Activated T-cell treated with anti-CD3 and anti-CD28 coated beads, Interleukin-2, amount 50 U/mL, for 24 hours (primary cell): ENCODE data around the gene ONECUT1.
A peak's percentile ranks its signal among the peaks of the same experiment; 100 is the strongest.

Source experiments
- DNase-seq: peaks from one replicate; pipeline ENCODE4 v3.0.0-alpha.2; 2020
- H3K27ac Mint-ChIP-seq: 2 replicates; pipeline ENCODE4 v1.8.0; 2020; ENCODE audit warnings: mild to moderate bottlenecking, mixed read lengths
- H3K27me3 Mint-ChIP-seq: 2 replicates; pipeline ENCODE4 v1.8.0; 2020; ENCODE audit warnings: mixed read lengths
- H3K36me3 Mint-ChIP-seq: 2 replicates; pipeline ENCODE4 v1.8.0; 2020; ENCODE audit warnings: low read depth, mixed read lengths
- H3K4me1 Mint-ChIP-seq: 2 replicates; pipeline ENCODE4 v1.8.0; 2020; ENCODE audit warnings: low read depth, mixed read lengths
- H3K4me3 Mint-ChIP-seq: 2 replicates; pipeline ENCODE4 v1.8.0; 2020; ENCODE audit warnings: mild to moderate bottlenecking, moderate library complexity, mixed read lengths
- H3K9me3 Mint-ChIP-seq: 2 replicates; pipeline ENCODE4 v1.8.0; 2020; ENCODE audit warnings: mixed read lengths

Gene ONECUT1

DNA sequence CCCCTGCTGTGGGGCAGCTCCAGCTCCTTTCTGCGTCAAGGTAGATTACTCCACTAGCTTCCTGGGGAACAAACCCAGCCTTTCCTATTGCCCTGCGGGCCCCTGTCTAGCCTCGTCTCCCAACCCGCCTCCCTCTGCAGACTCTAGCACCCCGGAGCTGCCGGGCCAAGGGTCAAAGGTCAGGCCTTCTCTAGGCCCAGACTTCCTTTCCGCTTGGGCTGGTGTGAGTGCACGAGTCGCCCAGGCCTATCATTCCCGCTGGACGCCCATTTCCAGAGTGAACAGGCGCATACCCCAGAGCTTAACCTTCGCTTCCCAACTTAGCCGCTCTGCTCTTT lies 11.6 kb upstream of the ONECUT1 start:
- H3K27ac Mint-ChIP-seq: no peak overlapping the region
- H3K4me3 Mint-ChIP-seq: no peak overlapping the region
- peaks cover 37% of the 10 kb centered on the region for H3K4me1 Mint-ChIP-seq
- peaks cover 86% of the 10 kb centered on the region for H3K27me3 Mint-ChIP-seq
- H3K9me3 Mint-ChIP-seq: no peaks in the 10 kb centered on the region
- DNase-seq: no peak
- H3K36me3 Mint-ChIP-seq: no peaks in the 10 kb centered on the region

DNA sequence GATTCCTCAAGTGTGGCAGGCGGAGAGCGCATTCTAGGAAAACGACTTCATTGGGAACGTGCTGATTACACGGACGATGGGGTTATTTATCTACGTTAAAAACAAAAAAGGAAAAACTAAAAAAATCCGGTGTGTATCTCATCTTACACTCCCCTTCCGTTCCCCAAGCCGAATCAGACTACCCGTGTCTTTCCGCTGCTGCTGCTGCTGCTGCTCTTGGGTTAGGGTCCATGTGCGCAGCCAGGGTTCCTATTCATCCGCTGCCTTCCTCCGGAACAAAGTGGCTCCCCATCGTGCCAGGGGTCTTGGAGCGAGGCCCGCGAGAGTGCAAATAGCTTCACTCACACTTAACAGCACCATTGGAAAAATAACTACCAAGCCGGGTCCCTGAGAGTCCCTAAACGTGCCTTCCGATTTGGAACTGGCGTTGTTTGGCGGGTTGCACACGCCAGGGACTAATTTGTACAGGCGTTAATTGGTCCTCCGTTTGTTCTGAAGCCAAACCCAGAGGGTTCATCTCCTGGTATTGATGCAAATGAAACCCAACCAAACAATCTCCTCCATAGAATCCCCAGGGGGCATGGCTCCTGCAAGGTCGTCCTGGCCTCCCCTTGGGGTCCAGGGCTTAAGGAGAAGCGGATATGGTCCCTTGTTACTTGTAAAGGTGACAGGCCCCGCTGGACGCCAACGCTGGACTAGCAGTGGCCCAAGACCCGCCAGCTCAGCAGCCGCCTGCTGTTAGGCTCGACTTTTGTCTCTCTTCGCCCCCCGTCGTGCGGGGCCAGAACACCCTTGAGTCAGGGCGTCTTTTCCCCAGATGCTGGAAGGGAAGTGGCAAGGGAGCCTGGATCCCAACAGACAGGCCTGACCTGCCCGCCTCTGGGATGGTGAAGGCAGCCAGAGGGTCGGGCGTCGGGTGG lies 11.0 kb upstream of the ONECUT1 start:
- peaks cover 37% of the 10 kb centered on the region for H3K4me1 Mint-ChIP-seq
- no peaks in the 10 kb centered on the region for H3K36me3 Mint-ChIP-seq
- peaks cover 86% of the 10 kb centered on the region for H3K27me3 Mint-ChIP-seq
- no peak overlapping the region for H3K4me3 Mint-ChIP-seq
- peak overlapping the region; percentile 44 for H3K27ac Mint-ChIP-seq
- H3K9me3 Mint-ChIP-seq: no peaks in the 10 kb centered on the region
- no peak for DNase-seq

DNA sequence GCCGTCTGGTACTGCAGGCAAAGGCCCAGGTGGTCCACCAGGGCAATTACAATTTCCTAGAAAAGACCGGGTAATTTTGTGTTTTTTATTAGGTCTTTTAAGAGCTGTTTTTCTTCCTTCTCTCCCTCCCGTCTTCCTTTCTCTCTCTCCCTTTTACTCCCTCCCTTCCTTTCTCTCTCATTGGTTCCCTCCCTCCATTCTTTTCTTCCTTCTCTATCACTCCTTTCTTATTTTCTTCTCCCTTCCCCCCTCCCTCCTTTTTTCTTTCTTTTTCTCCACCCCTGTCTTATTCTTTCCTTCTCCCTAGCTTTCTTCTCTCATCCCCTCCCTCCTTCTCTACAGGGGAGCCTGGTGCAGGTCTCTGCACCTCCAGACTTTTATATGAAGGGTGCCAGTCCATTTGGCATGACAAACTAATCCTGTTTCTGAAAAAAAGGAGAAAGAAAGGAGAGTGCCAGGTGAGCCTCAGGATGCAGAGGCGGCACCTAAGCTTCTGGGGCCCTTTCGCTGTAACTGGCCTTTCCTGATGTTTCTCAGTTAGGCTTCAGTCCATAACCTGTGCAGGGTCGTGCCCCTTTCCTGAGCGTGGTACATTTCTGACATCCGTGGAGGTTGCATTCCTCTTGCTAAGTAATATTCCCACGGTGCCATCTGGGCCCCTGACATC lies 9.1 kb upstream of the ONECUT1 start:
- Mint-ChIP-seq H3K36me3 (no peaks in the 10 kb centered on the region), H3K27me3 (peaks cover 96% of the 10 kb centered on the region), H3K27ac (no peak overlapping the region), H3K4me3 (no peak overlapping the region), H3K4me1 (peaks cover 37% of the 10 kb centered on the region), H3K9me3 (no peaks in the 10 kb centered on the region)
- DNase-seq: no peak

DNA sequence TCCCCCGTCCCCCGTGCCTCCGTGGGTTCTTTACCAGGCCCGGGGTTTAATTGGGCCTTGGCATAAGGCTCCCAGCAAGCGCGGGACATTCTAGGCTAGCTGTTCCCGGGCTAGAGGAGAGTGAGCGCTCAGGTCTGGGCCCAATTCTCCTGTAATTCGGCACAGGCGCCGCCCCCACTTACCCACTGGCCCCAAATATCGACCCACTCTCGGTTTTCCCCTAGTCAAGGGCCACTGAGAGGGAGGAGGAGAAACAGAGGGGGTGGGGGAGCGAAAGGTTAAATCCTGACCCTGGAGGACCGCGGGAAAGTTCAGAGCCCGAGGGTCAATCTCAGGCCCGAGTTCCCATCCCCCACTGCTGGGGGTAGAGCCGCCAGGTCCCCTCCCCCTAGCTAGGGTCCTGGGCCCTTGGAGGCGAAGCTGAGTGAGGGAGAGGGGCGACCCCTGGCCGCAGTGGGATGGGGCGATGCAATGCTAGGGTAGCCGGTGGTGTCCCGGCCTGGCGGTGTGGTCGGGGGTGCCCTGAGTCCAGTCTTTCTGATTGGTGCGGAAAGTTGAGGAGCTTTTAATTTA lies 8.5 kb upstream of the ONECUT1 start:
- no peak overlapping the region for H3K4me3 Mint-ChIP-seq
- peaks cover 33% of the 10 kb centered on the region for H3K4me1 Mint-ChIP-seq

DNA sequence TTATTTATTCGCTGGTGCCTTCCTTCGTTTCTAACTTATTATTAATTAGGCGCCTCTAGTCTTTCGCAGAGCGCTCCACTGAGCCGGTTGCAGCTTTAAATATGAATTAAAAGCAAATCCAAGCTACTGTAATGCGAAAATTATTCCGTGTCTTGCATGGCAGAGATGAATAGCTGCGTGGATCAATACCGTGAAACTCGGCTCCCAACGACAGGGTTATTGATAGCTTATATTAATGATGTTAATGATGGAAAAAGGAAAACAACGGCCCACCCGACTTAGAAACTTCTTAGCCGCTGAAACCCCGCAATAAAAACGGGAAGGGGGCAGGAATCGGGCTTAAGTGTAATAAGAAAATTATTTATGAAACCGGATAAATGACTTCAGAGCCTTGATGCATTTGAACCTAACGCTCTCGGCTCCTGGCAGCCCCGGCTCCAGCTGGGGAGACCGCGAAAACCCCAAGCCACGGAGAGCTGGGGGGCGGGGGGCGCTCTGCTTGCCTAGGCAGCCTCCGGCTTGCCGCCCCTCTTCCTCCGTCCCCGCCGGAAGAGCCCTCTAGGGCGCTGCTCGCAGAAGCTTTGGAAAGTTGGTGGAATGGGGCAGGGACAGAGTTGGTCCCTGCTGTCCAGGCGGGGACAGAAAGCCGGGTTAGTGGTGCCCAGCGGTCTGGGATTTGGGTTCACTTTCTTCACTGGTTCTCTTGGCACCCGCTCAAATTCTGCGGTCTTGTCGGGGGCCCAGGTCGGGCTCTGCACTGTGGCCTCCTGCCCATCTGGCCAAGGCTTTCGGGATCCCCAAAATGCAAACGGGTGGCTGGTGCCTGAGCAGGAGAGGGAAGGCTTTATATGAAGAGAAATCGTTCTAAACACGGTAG lies 7.7 kb upstream of the ONECUT1 start:
- Mint-ChIP-seq H3K4me3 (no peak overlapping the region), H3K36me3 (no peaks in the 10 kb centered on the region), H3K27ac (no peak overlapping the region), H3K27me3 (peaks cover 98% of the 10 kb centered on the region), H3K4me1 (peaks cover 27% of the 10 kb centered on the region), H3K9me3 (no peaks in the 10 kb centered on the region)
- DNase-seq: no peak

More for the DNA sequence above, 8.5 kb upstream of the ONECUT1 start:
- no peak for DNase-seq
- peaks cover 98% of the 10 kb centered on the region for H3K27me3 Mint-ChIP-seq
- no peak overlapping the region for H3K27ac Mint-ChIP-seq
- no peaks in the 10 kb centered on the region for H3K9me3 Mint-ChIP-seq
- H3K36me3 Mint-ChIP-seq: no peaks in the 10 kb centered on the region

DNA sequence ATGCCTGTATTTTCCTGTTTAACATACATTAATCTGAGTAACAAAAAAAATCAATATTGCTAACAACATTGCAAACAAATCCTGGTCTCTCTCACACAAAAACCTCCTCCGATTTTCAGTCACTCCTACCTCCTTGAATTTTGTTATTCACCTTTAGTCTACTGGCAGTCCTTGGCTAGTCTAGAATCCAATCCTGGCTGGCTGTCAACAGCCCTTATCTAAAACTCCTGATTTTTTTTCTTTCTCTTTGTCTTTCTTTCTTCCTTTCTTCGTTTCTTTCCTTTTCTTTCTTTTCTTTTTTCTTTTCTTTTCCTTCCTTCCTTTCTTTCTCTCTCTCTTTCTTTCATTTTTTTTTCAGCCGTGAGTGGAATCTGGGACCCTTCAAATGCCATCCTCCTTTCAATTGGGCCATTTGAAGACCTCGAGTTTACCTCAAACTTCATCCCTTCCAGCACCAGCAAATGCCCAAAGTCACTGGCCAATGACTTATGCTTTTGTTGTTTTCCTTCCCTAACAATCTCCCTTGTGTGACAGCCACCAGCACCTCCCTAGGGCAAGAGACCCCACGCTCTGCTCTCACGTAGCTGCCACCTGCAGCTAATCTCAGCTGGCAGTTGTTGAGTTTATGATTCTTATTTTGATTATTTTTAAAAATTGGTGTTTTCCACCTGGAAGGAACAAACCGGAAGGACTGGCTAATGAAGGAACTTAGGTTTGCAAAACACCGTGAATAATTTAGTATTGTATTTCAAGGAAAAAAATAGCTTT lies 6.8 kb upstream of the ONECUT1 start:
- H3K36me3 Mint-ChIP-seq: no peaks in the 10 kb centered on the region
- no peak overlapping the region for H3K4me3 Mint-ChIP-seq
- no peak for DNase-seq
- peaks cover 97% of the 10 kb centered on the region for H3K27me3 Mint-ChIP-seq
- H3K27ac Mint-ChIP-seq: no peak overlapping the region
- H3K9me3 Mint-ChIP-seq: no peaks in the 10 kb centered on the region
- H3K4me1 Mint-ChIP-seq: peaks cover 27% of the 10 kb centered on the region

DNA sequence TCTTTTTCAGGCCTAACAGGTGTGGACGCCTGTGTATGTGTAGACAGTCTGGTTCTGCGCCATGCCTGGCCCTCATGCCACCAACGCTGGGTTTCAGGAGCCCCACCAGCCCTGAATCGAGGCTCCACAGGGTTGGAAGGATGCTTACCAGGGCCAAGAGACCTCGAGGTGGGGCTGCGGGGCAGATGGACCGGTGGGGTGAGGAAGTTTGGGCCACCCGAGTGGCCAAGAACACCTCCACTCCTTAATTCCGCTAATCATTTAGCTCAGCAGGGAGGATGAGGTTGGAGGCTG lies 6.0 kb upstream of the ONECUT1 start:
- H3K4me3 Mint-ChIP-seq: no peak overlapping the region
- peaks cover 97% of the 10 kb centered on the region for H3K27me3 Mint-ChIP-seq
- H3K27ac Mint-ChIP-seq: no peak overlapping the region

DNA sequence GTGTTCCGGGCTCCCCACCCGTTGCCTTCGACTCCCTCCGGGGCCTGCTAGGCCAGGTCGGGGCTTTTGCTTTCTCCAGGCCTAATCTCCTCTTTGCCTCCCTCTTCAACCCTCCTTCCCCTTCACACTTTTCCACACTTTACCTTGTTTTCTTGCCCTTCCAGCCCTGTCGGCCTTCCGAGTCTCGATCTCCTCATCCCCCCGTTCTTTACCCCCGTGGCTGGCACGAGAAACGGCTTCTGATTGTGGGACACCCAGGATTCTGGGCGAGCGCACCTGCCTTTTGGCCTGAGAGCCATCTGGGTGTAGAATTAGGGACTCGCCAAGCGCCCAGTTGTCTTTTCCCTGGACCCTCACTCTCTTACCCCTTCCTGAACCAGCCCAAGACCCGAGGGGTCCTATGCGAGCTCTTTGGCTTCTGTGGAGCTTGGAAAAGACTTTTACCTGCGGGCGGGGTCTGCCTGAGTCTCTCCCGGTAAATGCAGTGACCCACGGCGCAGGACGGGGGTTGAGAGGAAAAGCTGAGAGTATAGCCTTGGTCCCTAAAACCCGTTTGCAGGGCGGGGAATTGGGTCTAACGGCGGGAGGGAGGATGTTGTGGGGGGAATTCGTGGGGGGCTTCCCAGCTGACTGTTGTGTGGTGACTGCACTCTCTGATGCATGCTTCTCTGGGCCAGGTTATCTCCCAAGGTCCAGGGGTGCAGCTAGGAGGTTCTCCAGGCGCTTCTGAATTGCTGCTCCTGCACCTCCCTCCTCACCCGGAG lies 5.5 kb upstream of the ONECUT1 start:
- peaks cover 29% of the 10 kb centered on the region for H3K4me1 Mint-ChIP-seq
- no peak overlapping the region for H3K4me3 Mint-ChIP-seq
- no peaks in the 10 kb centered on the region for H3K9me3 Mint-ChIP-seq
- DNase-seq: no peak
- H3K36me3 Mint-ChIP-seq: no peaks in the 10 kb centered on the region
- peaks cover 96% of the 10 kb centered on the region for H3K27me3 Mint-ChIP-seq
- no peak overlapping the region for H3K27ac Mint-ChIP-seq

More for the DNA sequence above, 6.0 kb upstream of the ONECUT1 start:
- Mint-ChIP-seq H3K36me3 (no peaks in the 10 kb centered on the region), H3K4me1 (peaks cover 28% of the 10 kb centered on the region), H3K9me3 (no peaks in the 10 kb centered on the region)
- DNase-seq: no peak

DNA sequence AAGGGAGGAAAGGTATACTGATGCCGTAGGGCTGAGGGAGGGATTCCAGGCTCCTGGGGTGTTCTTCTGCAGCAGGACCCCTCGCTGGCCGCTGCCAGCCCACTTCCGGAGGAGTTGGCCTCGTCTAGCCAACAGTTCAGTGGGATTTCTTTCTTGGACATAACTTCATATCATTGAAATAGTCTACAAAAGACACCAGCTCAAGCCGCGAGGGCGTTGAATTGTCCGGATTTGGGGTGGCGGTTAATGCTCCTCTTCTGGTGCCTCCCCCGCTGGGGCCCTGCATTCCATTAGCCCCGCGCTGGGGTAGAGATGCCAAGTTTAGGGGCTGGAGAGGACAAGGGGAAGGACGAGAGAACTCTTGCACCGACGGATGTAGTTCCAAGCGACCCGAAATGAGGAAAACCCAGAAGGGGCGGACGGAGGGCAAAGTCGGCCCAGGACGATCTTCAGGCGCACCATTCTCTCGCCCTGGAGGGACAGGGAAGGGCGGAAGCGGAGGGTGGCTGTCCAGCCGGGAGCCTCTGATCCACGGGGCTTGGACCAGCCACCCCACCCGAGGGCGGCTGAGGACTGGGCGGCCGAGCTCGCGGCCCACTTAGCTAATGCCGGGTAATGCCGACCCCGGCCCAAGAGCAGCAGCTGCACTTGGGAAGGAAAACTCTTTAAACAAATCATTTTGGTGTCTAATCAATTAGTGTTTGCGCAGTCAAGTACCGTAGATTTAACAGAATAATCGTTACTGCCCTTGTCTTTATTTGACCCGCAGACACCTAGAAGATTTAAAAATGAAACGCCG lies 4.7 kb upstream of the ONECUT1 start:
- DNase-seq: no peak
- Mint-ChIP-seq H3K36me3 (no peaks in the 10 kb centered on the region), H3K27ac (no peak overlapping the region), H3K4me1 (peaks cover 24% of the 10 kb centered on the region), H3K27me3 (peaks cover 95% of the 10 kb centered on the region), H3K4me3 (no peak overlapping the region), H3K9me3 (no peaks in the 10 kb centered on the region)

DNA sequence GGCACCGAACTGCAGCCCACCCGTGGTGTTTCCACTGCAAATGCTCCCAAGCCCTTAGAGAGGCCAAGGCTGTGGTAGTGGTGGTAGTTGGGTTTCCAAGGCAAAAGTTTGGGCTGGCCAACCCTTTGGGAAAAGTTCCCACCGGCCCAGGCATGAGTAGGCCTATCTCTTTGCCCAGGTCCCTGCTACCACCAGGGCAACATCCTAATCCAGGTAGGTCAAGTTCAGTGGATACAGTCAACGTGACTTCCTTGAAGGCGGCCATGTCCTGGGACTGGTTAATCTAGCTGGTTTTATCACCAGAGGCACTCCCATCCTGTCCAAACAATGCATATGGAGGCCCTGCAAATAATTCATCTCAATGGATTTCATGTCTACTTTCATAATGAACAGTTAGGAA lies 1.6 kb upstream of the ONECUT1 start:
- no peaks in the 10 kb centered on the region for H3K9me3 Mint-ChIP-seq
- H3K4me1 Mint-ChIP-seq: peaks cover 36% of the 10 kb centered on the region
- peaks cover 95% of the 10 kb centered on the region for H3K27me3 Mint-ChIP-seq
- H3K27ac Mint-ChIP-seq: no peak overlapping the region
- H3K36me3 Mint-ChIP-seq: no peaks in the 10 kb centered on the region
- DNase-seq: no peak
- no peak overlapping the region for H3K4me3 Mint-ChIP-seq

DNA sequence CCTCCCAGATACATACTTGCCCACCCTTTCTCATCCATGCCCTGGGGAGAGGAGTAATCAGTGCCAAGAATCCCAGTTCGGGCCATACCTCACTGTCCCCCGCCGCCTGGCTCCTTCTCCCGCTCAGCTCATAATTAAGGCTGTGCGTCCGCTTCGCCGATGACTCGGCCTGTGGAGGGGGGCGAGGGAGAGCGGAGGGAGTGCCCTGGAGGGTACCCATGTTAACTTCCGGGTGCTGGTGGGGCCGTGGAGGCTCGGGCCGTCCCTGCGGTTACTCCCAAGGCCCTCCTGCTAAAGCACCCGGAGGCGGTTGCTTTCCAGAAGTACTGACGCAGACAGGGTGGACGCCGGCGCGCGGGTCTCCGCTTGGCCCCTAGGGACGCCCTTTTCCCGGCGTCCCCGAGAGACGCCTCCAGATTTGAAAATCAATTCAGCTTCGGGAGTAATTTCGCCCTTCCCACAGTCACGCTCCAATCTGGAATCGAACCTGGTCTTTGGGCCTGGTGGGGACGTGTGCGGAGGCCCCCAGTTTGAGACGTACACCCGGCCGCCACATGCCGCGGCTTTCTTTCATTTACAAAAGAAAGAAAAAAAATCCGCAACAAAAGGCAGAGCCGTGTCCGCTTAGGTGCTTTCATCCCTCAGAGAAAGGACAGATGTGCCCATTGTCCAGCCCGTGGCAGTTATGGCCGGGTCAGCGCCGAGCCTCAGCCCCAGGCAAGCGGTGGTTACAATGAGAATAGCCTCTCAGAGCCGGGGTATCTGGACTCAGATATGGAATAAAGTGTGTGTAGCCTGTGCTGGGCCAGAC lies 1.0 kb upstream of the ONECUT1 start:
- DNase-seq: peak; percentile 36
- no peak overlapping the region for H3K27ac Mint-ChIP-seq
- H3K9me3 Mint-ChIP-seq: no peaks in the 10 kb centered on the region
- peaks cover 39% of the 10 kb centered on the region for H3K4me1 Mint-ChIP-seq
- H3K27me3 Mint-ChIP-seq: peaks cover 95% of the 10 kb centered on the region
- no peaks in the 10 kb centered on the region for H3K36me3 Mint-ChIP-seq
- H3K4me3 Mint-ChIP-seq: peak overlapping the region; percentile 71

DNA sequence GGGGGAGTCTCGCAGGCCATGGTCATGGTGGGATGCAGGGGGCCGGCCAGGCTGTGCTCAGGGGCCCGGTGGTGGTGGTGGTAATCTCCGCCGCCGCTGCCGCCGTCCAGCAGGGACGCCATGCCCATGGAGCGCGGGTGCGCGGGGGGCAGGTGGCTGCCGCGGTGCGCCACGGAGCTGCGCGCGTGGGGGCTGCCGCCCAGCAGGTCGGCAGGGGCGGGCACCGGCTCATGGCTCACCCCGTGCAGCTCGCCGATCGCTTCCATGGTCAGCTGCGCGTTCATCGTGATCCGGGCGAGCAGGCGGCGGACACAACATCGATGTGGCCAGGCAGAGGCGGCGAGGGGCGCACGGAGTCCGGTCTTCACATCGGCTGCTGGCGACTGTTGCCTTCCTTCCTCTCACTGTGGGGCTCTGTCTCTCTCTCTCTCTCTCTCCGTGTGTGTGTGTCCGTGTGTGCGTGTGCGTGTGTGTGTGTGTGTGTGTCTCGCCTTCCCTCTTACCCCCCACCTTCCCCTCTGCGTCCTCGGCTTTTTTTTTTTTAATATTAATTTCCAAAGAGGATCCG lies 451 bp downstream of the ONECUT1 start:
- Mint-ChIP-seq H3K27me3 (peaks cover 95% of the 10 kb centered on the region), H3K4me1 (peaks cover 41% of the 10 kb centered on the region), H3K36me3 (no peaks in the 10 kb centered on the region), H3K9me3 (no peaks in the 10 kb centered on the region), H3K27ac (no peak overlapping the region), H3K4me3 (peak overlapping the region; percentile 71)
- DNase-seq: peak; percentile 49
